Measurements from ENCODE around the gene CCDC169.

GRCh38 chr13:36323951-36324566 is 26.4 kb upstream of the CCDC169 start:
- TF ChIP-seq CTCF (IDR thresholded peaks at IDR 0.05; ENCODE audit: poor library complexity) = no peak
- no peak for TF ChIP-seq EZH2 (IDR thresholded peaks at IDR 0.05; ENCODE audit: borderline replicate concordance)
- TF ChIP-seq EZH2phosphoT487 (IDR thresholded peaks at IDR 0.05; ENCODE audit: low read depth, severe bottlenecking, unreplicated experiment) = no peak

Measured in hepatocyte (in vitro differentiated cells).